UCSD-AML1 (cell line): ENCODE results near the gene MAP2K6.

Source experiments
- DNase-seq: peaks from one replicate; lab custom pipeline; 2025; ENCODE audit not compliant: unreplicated experiment; lab: John Stamatoyannopoulos, UW

Gene MAP2K6

DNA sequence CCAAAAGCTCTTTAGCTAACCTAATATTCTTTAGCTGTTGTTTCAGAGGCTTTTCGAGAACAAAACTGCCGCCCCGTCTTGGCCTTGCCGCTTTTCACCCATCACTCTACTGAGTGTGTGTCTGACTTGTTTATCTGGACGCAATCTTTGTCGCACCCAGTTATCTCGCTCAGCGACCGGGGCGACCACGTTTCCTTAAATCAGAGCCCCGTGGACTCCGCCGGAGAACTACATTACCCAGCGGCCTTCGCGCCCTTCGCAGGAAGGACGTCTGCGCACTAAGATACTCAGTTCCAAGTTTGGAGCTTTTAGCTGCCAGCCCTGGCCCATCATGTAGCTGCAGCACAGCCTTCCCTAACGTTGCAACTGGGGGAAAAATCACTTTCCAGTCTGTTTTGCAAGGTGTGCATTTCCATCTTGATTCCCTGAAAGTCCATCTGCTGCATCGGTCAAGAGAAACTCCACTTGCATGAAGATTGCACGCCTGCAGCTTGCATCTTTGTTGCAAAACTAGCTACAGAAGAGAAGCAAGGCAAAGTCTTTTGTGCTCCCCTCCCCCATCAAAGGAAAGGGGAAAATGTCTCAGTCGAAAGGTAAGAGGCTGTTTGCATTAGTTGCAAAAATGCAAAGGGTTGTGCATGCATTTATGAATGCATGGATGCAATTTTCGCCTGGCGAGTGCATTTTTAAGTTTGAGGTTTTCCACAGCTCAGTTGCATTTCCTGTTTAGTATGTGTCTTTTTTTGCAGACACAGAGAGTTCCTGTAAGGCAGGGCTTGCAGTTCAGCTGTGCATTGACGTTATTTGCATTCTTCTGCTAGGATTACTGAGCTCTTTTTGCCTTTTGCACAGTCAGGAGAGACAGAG lies at the start of gene MAP2K6:
TSS of gene MAP2K6 (plus strand) at position 290 of the 867 bp plus-strand sequence. CDS start at position 578, 288 bp downstream.
- peak; percentile 61 for DNase-seq

DNA sequence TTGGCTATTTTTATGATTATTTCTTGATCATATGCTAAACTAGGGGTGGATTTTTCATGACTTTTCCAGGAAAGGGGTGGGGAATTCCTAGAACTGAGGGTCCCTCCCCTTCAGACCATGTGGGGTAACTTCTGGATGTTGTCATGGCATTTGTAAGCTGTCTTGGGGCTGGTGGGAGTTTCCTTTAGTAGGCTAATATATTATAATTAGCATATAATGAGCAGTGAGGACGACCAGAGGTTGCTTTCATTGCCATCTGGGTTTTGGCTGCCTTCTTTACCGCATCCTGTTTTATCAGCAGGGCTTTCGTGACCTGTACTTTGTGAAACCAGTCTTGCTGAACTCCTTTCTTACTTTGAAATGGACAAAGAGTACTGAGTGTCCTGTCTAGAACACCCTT lies 47.2 kb upstream of the MAP2K6 start:
- no peak for DNase-seq

DNA sequence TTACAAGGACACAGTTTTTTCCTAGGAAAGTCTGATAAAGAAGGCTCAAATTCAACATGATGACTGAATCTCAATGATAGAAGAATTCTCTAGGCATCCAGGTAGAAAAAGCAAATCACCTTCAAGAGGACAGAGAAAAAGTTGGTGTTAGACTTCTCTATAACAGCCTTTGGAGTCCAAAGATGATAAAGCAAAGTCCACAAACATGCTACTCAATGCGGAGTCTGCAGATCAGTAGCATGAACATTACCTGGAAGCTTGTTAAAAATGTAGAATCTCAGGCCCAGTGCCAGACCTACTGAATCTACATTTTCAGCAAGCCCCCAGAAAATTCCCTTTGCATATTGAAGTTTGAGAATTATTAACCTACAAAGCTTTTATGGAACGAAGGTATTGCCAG lies 41.4 kb upstream of the MAP2K6 start:
- DNase-seq: no peak

DNA sequence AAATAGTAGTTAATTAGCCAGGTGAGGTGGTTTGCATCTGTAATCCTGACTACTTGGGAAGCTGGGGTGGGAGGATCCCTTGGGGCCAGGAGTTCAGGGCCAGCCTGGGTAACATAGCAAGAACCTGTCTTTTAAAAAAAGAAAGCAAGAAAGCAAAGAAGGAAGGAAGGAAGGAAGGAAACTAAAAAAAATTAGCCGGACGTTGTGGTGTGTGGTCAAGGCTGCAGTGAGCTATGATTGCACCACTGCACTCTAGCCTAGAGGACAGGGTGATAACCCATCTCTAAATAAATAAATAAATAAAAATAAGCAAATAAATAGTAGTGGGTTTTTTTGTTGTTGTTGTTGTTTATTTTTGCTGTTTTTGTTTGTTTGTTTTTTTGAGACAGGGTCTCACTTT lies 39.3 kb upstream of the MAP2K6 start:
- peak; percentile 8 for DNase-seq

DNA sequence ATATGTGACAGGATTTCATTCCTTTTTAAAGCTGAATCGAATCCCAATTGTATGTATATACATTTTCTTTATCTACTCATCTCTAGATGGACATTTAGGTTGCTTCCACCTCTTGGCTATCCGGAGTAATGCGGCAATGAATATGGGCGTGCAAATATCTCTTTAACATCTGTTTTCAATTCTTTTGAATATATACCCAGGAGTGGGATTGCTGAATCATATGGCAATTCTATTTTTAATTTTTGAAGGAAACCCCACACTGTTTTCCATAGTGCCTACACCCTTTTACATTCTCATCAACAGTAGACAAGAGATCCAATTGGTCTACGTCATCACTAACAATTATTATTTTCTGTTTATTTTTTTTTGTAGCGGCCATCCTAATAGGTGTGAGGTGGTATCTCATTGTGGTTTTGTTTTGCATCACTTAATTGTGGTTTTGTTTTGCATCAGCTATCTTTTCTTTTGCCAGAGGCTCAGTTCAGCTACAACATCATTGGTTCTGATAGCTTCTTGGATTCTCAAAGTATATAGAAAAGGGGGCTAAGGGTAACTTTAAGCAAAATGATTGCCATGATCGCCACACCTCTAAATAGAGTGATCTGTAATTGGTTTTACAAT lies 25.6 kb upstream of the MAP2K6 start:
- DNase-seq: no peak

DNA sequence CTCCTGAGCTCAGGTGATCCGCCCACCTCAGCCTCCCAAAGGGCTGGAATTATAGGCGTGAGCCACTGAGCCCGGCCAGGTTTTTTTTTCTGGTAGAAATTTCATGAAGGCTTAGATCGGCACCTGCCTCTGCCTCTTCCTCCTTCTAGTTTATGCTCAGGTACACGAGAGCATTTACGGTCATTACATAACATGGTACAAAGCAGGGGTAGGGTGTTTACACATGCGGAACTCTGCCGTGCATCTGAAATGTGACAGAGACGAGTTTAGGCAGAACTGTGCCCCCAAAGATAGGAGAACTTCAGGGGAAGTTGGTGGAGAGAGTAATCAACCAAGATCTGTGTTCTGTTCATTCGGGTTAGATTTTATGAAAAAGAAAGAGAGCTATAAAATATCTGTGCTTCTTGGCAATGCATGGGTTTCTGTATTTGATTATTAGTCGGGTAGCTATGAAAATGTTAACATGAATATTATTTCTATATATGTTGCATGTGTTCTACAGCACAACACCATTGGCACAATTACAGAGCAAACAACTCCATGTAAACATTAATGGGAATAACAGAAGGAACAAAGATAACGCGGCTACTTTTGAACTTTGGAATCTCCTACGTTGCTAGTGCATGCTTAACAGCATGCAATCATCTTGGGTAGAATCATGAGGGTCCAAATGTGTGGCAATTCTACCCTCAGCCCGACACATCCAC lies 23.5 kb upstream of the MAP2K6 start:
- no peak for DNase-seq

DNA sequence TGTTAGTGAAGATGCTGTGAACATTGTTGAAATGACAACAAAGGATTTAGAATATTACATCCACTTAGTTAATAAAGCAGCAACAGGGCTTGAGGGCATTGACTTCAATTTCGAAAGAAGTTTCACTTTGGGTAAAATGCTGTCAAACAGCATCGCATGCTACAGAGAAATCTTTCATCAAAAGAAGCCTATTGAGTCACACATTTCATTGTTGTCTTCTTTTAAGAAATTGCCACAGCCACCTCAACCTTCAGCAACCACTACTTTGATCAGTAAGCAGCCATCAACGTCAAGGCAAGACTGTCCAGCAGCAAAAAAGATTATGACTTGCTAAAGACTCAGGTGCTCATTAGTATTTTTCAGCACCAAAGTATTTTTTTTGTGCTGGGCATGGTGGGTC lies 13.2 kb upstream of the MAP2K6 start:
- DNase-seq: no peak

DNA sequence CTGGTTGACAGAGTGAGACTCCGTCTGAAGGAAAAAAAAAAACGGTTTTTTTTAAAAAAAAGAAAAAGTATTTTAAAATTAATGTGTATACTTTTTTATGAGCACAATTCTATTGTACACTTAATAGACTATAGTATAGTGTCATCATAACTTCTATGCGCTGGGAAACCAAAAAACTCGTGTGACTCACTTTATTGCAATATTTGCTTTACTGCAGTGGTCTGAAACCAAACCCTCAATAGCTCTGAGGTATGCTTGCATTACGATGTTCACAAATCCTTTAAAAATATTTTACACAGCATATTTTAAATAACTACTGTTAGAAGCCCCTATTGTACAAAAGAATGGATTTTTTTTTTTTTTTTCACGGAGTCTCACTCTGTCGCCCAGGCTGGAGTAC lies 12.4 kb upstream of the MAP2K6 start:
- no peak for DNase-seq

DNA sequence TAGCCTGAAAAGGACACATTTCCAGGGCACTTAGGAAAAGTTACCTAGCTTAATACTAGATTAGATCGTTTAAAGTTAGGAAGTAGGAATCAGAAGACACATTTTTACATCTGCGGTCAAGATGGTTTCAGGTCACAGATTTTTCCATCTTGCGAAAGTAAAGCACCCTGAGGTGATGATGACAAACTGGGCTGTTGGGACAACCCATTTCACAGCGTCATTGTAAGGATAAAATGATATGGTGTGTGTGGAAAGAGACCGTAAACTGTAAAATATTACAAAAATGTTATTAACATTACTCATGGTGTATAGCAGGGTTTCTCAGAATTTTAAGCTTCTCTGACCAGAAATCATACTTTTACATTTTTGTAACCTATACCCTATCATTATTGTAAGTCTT lies 10.1 kb upstream of the MAP2K6 start:
- no peak for DNase-seq

DNA sequence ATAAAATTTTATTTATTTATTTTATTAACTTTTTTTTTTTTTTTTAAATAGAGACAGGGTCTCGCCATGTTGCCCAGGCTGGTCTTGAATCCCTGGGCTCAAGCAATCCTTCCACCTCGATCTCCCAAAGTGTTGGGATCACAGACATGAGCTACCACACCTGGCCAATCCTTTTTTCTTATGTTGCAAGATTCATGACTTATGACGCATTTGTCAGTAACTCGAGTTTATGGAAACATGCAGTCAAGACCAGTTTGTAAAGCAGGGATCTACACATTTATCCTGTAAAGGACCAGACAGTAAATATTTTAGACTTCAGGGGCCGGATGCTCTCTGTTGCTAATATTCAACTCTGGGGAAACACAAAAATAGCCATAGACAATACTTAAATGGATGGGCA lies 9.4 kb upstream of the MAP2K6 start:
- DNase-seq: no peak

DNA sequence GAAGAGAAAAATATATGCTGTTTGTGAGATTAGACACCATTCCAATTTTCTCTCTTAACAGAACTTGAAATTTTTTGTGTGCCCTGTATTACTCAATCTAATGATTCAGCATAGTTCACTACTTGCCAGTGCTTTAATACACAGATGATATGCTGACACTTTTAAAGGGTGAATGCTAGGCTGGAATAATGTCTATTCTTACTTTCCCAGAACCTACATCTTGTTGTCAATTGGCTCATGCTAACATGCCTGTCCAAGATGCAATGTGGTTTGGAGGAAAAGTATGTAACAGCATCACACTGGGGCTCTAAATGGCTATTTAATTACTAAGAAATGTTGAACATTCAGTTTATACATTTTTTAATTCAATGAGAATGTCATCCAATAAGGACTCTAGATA lies 7.6 kb upstream of the MAP2K6 start:
- no peak for DNase-seq

DNA sequence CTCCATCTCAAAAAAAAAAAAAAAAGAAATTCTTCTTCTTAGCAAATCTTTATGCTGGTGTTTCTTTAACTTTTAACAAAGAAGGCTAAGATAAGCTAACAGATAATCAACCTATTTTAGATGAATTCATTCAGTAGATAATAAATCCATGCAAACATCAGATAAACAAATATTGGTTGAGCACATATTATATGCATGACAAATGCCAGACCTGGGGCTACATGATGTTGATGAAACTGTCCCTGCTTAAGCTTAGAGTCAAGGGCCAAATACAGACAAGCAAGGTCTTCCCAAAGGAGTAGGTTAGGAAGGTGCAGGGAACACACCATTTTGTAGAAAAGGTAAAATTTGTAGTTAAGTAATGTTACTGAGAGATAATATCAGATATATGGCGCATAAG lies 6.7 kb upstream of the MAP2K6 start:
- DNase-seq: no peak

DNA sequence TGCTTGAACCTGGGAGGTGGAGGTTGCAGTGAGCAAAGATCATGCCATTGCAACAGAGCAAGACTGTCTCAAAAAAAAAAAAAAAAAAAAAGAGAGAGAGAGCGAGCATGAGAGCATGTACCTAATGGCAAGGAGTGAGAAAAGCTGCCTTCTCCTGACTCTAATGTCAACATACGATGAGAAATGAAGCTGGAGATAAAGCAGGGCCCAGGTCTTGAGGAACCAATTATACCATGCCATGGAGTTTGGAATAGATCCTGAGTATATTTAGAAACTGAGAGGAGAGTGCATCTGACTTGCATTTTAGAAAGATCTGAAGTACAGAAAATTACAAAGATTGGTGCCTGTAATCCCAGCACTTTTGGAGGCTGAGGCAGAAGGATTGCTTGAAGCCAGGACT lies 3.8 kb upstream of the MAP2K6 start:
- DNase-seq: no peak

DNA sequence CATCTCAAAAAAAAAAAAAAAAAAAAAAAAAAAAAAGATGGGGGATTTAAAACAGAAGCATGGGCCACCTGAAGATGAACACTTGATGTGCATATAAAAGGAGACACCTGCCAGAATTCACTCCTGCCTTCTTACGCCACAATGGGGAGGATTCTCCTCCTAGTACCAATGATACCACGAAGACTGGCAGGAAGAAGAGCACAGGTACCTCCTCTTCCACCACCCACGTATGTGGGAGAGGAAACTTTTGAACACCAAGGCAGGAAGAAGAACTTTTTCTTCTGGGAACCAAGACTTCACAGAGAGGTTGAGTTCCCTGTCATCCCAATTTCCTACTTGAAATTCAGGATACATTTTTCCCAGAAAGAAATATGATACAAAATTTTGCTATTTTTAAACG lies 2.7 kb upstream of the MAP2K6 start:
- no peak for DNase-seq

DNA sequence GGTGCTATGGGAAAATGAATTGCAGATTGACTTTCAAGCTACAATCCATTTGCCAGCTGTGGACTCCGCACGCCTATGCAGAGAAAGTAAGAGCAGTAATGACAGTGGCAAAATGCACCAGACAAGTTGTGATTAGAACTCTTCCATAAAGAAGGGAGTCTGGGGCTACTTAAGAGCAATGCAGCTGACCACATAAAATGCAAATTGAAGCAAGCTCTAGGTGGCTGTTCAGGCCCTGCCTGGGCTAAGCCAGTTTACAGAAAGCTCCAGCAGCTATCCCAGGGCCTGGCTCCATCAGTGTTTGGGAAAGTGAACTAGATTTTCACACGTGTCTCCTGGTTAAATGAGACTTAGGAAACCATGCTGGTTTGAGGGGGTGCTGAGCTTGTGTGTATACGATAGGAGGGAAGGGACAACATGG lies 2.2 kb upstream of the MAP2K6 start:
- no peak for DNase-seq

DNA sequence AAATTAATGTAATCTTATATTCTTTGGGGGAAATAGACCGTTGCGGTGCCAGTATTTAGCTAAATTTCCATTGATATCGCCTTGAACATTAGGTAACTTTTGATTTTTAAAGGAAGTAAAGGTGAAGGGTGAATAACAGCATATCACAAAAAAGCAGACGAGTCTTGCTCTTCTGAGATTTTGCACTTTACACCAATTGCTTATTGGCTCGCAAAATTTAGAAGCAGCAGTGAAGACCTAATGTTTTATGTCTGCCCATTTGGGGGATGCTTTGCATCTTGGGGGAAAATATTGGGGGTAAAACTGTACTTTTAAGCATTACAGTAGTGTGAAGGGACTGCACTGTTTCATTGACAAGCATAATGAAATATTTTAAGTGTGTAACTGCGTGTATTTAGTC lies 934 bp downstream of the MAP2K6 start:
- no peak for DNase-seq

DNA sequence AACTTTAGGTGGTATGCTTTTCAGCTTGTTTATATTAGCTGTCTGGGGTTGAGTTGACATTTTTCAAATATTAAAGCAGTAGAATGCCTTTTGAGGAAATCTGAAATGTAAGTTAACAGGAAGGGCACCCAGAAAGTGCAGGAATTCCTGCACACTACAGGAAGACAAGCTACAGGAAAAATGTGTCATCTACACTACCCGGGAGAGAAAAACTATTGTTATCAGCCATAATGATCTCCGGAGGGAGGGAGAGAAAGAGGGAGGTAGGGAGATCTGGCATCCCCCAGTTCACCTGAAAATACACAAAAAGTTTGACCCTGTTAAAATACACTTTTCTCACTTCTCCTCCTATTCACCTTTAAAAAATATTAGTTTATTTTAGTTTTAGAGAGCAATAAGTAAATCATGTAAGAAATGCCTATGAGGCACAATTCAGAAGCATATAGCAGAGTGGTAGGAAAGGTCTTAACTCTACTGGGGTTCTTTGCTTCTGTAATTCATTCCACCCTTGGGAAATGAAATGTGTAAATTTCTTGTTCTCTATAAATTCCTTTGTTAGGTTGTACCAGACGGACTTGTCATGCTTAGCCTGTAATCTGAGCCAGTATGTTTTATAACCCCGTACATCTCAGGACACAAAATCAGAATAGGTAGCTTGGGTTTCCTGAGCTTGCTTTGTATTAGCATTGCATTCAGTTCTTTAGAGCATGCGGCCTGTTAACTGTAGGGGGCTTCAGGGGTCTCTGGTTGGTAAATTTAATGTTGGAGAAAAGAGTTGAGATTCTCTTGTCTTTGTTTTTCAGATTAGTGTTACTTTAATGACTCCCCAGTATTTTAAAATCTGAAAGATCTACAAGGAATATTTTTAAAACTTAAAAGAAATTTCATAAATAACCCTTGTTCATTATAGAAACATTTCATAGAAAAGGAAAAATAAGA lies 3.3 kb downstream of the MAP2K6 start:
- DNase-seq: no peak

DNA sequence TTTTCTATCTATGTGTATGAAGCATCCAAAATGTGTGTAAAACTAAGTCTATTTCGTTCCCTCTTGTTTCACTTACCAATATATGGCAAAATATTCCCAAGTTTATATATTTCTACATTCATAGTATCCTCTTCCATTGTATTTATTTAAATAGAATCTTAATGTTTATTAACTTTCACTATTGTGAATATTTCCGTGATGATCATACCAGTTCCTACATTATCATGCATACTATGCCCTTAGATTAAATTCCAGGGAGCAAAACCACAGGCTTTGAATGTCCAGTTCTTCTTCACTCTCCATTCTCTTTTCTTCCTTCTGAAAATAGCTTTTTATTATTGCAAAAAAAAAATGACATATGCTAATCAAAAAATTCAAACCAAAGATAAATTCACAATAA lies 4.0 kb downstream of the MAP2K6 start:
- no peak for DNase-seq

DNA sequence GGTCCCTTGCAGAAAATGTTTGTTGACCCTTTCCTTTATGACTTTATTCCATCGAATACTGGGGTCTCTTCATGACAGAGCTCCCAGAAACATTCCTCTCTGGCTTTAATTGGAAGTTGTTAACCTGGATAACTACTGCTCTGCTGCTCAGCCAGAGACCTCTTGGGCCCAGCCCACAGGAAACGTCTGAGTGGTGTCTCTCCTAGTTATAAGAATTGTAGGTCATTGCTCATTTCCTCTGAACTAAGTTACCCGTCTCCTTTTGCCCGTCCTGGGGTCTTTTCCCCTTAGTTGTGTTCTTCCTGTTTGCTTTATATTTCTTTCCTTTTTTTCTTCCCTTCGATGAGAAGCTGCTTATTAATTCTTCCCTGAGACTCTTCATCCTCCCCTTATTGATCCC lies 9.0 kb downstream of the MAP2K6 start:
- DNase-seq: peak; percentile 9

DNA sequence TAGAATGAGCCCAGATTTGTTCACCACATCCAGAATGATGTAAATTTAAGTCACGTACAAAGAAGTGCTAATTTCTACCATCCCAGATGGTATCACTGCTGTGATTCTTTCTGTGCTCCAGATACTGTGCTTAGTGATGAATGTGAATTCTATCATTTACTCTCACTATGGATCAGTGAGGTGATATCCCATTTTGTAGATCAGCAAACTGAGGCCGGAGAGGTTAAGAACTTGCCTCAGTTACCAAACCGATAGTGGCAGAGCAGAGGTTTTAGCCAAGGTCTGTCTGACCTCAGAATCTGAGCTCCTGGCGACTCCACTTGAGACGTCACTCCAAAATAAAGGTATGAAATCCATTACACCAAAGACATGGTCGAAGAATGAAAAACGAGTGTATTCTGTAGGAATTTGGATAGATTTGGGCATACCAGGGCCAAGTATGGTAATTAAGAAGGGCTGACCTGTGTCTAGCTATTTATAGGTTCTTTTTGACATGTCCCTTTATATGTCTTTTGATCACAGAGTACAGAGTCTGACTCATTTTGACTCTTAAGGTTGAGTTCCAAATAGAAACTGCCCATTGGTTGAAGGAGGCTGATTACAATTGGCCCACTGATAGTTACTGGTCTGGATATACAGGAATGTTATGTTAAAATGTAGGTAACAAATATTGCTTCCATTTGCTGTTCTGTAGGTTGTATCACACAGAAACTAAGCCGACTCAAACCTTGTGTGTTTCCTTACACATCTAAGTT lies 10.0 kb downstream of the MAP2K6 start:
- DNase-seq: no peak
